ENCODE measurements around the gene PLEKHA7.

The PLEKHA7 gene

DNA sequence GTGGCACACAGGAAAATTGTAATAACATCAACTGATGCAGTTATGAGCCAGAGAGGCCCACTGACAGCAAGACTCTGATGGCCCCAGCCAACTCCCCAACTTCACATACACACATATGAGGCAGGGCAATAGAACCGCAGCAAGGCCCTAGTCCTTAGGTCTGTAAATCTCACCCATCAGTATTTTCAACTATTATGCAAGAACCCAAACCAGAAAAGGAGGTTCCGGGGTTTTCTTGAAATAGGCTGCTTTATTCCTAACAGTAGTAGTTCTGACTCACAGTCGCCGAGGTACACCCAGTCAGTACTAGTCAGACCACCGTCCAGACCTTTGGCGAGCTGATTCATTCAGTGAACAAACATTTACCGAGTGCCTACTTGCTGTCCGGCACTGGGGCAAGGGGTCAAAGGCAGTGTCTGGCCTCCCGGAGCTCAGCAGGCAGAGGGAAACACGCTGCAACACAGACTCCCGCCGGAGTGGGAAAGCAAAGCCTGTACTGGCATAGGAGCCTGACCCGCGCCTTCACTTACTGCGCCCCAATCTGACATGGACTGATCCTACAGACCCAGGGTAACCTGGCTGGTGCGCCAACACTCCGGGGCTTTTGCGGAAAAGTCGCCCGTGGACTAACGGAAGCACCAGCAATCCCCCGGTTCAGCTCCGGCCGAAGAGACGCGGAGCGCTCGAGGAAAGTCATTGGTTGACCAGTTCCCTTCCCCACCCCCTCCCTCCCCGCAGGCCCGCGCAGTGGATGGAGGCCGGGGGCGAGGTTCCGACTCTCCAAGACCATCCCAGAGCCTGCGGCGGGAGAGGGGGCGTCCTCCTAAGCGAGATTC is 1.3 kb downstream of the PLEKHA7 start:
- H3K27ac ChIP-seq, result no peak overlapping the region; the same call in 1 of the 2 replicates
- TF ChIP-seq ZFX (IDR thresholded peaks at IDR 0.05; ENCODE audit: borderline replicate concordance), result no peak
- TF ChIP-seq, protein P1, sequence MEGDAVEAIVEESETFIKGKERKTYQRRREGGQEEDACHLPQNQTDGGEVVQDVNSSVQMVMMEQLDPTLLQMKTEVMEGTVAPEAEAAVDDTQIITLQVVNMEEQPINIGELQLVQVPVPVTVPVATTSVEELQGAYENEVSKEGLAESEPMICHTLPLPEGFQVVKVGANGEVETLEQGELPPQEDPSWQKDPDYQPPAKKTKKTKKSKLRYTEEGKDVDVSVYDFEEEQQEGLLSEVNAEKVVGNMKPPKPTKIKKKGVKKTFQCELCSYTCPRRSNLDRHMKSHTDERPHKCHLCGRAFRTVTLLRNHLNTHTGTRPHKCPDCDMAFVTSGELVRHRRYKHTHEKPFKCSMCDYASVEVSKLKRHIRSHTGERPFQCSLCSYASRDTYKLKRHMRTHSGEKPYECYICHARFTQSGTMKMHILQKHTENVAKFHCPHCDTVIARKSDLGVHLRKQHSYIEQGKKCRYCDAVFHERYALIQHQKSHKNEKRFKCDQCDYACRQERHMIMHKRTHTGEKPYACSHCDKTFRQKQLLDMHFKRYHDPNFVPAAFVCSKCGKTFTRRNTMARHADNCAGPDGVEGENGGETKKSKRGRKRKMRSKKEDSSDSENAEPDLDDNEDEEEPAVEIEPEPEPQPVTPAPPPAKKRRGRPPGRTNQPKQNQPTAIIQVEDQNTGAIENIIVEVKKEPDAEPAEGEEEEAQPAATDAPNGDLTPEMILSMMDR (IDR thresholded peaks at IDR 0.05), result no peak

GRCh38 chr11:17012179-17012578 is 2.0 kb downstream of the PLEKHA7 start:
- H3K27ac ChIP-seq, result no peak overlapping the region
- TF ChIP-seq ZFX (IDR thresholded peaks at IDR 0.05; ENCODE audit: borderline replicate concordance), result no peak
- TF ChIP-seq, protein P1 (IDR thresholded peaks at IDR 0.05), result no peak

DNA sequence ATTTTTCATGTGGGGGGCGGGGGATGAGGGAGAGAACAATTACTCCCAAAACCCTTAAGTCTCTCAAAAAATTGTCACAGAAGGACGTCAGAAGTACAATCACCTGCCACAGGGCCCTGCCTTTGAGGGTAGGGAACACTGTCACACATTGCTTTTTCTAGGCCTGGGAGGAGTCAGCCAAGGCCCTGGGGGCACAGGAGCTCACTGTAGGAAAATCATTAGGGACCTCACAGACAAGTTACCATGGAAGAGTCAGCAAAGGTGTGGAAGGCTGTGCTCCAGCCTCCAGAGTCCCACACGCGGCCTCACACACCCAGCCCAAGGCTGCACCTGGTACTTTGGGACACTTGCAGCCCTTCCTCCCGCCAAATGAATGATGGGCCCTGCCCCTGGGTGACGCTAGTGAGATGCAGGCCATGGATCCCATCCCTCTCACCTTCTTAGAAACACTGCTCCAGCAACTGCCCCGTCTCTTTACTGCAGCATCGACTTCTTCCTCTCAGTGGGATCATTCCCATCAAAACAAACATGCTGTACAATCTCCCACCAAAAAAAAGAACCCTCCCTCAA is 3.3 kb downstream of the PLEKHA7 start:
- TF ChIP-seq, protein P1 (IDR thresholded peaks at IDR 0.05), result no peak
- TF ChIP-seq ZFX (IDR thresholded peaks at IDR 0.05; ENCODE audit: borderline replicate concordance), result no peak
- no peak overlapping the region for H3K27ac ChIP-seq

GRCh38 chr11:17008099-17008498 is 6.1 kb downstream of the PLEKHA7 start:
- no peak overlapping the region for H3K27ac ChIP-seq

DNA sequence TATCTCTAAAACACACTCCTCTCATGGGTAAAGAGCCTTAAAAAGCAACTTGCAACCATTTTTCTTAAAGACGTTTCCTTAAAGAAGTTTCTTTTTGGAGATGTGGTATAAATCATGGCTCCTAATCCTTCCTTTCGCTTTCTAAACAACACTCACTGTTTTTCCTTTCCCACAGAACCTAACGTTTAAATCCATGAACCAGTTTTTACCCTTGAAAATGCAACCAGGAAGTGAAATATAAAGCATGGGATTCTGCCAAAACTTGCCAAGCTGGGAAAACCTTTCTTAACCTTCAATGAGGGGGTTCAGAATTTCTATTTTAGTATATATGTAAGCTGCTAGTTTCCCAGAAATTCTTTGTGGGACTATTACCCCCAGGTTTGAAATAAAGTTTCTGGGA is 8.6 kb downstream of the PLEKHA7 start:
- no peak overlapping the region for H3K27ac ChIP-seq
- TF ChIP-seq, protein P1 (IDR thresholded peaks at IDR 0.05), result no peak
- TF ChIP-seq ZFX (IDR thresholded peaks at IDR 0.05; ENCODE audit: borderline replicate concordance), result no peak

More at GRCh38 chr11:17008099-17008498, 6.1 kb downstream of the PLEKHA7 start:
- no peak for TF ChIP-seq ZFX (IDR thresholded peaks at IDR 0.05; ENCODE audit: borderline replicate concordance)
- TF ChIP-seq, protein P1 (IDR thresholded peaks at IDR 0.05), result no peak

DNA sequence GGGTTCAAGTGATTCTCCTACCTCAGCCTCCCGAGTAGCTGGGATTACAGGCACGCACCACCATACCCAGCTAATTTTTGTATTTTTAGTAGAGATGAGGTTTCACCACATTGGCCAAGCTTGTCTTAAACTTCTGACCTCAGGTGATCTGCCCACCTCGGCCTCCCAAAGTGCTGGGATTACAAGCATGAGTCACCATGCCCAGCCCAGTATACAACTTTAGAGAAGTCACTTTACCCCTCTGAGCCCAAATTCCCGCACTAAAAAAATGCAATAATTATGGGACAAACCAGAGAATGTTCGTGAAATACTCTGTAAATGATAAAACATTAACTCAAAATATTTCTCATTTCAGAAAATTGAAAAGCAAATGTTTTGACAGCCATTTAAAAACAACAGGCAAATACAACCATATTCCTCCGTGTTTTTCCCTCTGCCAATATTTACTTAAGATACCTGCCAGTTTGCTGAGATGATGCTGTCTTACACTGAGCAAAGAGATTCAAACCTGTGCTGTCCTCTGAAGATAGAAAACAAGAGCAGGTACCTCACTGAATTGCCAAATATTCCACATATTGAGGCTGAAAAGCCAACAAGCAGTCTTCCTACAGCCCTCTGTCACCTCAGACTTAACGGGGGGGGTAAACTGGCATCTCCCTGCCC is 9.6 kb downstream of the PLEKHA7 start:
- TF ChIP-seq, protein P1 (IDR thresholded peaks at IDR 0.05), result no peak
- no peak for TF ChIP-seq ZFX (IDR thresholded peaks at IDR 0.05; ENCODE audit: borderline replicate concordance)

More for the DNA sequence above, 9.6 kb downstream of the PLEKHA7 start:
- H3K27ac ChIP-seq, result no peak overlapping the region
